Activated T-cell treated with anti-CD3 and anti-CD28 coated beads for 24 hours (primary cell): ENCODE data around the gene SETD5.

Source experiments
- DNase-seq: peaks from one replicate; pipeline ENCODE4 v3.0.0-alpha.2; 2020; ENCODE audit warnings: low read depth

The SETD5 gene

DNA sequence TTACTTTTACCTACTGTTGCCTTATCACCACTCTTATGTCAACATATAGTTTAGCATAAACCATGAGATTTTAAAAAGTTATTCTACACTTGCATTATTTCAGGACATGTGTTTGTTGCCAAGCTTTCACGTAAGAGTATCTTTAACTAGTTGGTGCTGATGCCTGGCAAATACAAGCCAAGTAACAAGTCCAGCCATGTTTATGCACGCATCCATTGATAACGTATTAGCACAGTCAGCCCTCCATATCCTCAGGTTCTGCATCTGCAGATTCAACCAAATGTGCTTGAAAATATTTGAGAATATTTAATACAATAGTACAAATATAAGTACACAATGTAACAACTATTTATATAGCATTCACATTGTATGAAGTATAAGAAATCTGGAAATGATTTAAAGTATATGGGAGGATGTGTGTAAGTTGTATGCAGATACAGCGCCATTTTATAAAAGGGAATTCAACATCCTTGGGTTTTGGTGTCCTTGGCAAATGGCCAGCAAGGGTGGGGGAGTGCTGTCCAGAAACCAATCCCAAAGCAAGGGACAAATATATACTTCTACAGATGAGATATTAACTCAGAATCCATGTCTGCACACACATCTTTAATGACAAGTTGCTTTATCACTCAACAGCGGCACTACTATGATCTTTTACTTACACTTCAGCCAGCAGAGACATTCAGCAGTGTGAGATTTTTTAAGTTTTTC is 8.7 kb upstream of the SETD5 start:
- no peak for DNase-seq

DNA sequence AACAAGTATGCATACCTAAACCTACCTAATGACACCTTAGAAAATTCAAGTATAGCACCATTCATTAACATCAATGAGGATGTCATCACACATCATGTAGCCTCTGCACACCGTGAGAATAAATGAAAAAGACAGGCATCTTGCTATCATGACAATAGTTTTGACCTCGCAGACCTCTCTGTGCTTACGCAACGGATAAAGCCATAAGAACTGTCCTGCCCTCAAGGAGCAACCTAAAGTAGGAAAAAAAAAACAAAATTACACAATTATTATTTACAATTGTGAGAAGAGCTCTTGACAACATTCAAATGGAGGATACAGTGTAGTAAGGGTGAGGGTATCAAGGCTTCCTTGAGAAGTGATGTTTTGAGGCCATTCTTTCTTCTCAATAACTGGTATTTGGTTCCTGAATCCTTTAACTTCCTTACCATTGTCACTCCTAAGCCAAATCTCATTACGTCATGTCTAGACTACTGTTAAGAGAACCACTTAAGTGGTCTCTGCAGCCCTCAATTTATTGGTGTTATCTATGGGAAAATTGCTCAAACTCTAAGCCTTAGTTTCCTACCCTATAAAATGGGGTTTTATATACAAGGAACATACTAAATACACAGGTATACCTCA is 7.0 kb upstream of the SETD5 start:
- DNase-seq = no peak

DNA sequence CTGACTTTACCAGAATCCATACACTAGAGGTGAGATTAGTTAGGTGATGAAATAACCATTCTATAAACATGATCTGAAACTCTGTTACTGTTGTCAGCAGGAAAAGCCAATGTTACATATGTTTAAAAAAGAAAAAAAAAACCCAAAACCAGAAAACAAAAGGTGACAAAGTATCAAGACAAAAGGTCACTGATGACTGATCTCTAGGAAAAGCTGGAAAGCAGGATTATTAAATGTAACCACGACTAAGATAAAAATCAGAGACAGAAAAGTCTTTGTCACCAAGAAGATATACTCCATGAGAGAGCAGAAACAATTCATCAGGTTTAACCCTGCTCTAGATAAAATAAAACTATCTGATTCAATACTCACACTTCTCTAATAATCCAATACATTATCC is 5.4 kb upstream of the SETD5 start:
- no peak for DNase-seq

DNA sequence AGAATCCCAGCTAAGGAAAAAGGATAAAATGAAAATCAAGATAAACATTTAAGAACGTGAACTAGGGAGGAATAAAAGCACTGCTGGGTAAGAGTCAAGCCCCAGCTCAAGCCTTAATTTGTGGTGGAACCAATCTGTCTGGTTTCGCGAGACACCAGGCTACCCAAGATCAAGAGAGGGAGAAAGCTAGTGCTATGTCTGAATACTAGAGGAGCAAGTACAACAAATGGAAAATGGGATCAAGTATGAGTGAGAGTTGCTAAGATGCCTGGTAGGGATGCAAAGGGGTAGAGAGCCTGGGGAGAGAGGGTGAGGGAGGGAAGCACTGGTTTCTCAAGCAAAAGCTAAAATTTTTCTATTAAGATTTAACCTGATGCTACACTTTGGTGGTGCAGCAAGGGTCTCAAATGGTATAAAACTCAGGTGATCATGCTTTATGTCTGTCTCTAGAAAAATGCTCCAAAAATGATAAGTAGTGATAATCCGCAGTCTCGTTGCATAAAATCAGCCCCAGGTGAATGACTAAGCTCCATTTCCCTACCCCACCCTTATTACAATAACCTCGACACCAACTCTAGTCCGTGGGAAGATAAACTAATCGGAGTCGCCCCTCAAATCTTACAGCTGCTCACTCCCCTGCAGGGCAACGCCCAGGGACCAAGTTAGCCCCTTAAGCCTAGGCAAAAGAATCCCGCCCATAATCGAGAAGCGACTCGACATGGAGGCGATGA is 1.7 kb upstream of the SETD5 start:
- DNase-seq = no peak

DNA sequence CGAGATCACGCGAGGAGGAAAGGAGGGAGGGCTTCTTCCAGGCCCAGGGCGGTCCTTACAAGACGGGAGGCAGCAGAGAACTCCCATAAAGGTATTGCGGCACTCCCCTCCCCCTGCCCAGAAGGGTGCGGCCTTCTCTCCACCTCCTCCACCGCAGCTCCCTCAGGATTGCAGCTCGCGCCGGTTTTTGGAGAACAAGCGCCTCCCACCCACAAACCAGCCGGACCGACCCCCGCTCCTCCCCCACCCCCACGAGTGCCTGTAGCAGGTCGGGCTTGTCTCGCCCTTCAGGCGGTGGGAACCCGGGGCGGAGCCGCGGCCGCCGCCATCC is 1.1 kb upstream of the SETD5 start:
- peak; percentile 71 for DNase-seq

DNA sequence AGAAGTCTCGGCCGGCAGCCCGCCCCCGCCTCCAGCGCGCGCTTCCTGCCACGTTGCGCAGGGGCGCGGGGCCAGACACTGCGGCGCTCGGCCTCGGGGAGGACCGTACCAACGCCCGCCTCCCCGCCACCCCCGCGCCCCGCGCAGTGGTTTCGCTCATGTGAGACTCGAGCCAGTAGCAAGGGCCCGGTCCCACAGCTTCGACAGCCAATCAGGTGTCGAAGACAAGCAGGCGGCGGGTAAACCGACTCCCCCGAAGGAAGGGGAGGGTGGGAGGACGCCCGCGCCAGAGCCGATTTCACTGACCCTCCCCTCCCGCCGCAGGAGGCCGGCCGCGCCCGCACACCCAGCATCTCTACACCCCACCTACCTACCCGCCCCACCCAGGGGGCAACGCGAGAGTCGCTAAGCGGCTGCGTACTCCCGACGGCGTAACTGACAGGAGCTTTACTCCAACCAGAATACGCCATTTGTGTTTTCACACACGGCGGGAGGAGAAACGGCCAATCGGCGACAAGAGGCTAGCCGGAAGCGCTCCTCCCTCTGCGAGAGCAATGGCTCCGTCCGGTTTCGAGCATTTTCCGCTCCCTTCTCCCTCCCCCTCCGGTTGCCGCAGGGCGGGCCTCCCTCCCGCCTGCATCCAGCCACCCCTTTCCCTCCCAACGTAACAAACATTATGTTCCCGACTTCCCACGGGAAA is 633 bp upstream of the SETD5 start:
- DNase-seq = peak; percentile 93

DNA sequence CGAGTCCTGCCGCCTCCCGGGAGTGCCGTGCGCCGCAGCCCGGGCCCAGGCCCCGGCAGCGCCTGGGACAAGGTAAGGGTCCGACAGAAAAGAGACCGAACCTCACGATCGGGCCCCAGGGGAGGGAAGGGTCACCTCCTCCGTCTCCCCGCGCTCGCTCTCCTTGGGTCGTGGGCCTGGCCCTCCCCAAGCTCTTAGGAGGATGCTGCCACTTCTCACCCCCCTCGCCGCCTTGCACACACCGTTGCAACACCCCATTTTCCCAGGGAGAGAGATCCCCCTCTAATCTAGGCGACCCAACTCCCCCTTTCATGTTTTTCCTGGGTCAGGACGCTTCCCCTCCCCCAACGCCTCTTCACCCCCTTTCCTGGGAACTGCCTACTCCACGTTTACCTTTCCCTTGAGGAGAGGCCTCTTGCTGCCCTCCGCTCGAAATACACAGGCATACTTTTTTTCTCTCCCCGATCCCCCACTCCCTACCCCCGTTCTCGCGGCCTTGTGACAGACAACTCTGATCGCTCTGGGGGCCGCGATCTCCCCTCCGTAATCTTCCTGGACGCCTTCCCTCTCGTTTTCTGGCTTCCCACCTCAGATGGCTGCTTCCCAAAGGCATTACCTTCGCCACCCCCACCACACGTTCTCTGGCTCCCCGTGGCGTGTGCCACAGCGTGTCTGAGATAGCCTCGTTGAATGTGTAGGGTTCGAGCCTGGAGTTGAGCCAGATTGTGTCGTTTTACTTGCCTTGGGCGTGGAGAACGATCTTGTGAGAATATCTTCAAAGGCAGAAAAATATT is 688 bp downstream of the SETD5 start:
- DNase-seq = peak; percentile 16

DNA sequence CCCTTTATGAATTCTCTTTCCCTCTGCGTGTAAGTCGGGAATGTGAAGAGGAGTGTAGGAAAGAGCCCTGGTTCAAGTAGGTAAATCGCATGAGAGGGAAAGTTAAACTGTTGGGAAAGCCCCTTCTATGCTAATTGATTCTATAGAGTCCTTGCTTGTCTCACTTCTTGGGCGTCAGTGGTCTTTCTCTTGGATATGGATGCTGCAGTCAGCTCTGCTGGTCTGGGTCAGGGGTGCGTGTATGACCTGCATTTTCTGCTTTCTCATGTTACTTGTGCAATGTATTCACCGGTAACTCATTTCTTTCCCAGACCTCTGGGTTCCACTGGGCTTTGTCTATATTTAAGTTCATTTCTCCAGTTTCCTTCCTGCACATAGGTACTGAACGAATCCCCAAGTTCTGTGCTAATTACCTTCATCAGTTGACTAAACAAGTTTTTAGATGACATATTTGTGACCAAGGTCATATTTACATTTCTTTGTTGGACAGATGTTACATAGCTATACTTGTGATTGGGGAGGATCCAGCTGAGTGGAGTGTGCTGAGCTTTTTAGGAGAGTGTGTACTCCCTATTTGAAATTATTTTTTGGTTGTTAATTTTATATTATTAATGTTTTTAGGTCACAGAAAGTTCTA is 1.4 kb downstream of the SETD5 start:
- DNase-seq = peak; percentile 11

DNA sequence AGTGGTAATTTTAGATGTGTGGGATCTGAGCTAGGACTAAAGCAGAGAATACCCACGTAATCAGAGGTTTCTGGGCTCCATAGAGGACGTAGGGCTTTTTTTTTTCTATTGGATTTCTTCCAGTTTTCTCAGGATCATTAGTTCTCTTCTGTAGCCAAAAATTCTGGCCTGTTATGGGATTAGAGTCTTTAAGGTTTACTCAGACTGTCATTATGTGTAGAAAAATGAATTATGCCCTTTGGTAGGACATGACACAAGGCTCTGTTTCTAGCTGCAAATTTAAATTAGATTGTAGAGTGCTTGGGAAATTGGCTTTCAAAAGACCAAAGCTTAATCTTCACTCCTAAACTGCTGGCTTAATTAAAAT is 1.9 kb downstream of the SETD5 start:
- DNase-seq = no peak

DNA sequence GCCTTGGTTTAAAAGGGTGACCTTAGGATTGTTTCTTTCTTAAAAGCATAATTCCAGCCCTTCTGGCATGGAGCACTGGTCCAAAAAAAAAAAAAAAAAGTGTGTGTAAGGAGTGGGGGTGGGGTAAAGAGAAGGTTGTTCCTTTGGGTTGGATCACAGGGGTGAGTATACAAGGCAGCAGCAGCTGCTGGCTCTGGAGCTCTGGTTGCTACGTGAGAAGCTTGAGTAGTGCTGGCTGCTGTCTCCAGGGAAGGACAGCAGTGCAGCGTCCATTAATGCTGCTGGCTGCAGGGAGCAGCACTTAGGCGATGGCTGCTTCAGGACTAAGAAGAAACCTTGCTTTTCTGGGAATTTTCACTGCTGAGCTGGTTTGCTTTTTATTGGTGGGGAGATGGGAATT is 2.3 kb downstream of the SETD5 start:
- no peak for DNase-seq

DNA sequence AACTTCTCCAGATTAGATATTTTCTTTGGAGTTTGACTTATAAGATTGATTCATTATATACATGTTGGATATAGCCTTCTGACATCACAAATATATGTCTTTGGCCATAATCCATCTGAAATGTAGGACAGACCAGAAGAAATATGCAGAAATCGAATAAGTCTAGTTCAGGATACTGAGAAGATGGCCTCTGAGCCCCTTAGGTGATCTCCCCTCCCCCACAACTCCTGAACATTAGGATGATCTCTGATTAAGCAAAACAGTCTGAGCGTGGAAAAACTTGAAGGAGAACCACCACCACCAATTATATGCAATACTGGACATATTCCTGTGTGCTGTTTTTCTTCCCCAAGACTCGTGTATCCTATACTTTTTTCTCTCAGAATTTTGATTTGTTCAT is 3.2 kb downstream of the SETD5 start:
- no peak for DNase-seq

DNA sequence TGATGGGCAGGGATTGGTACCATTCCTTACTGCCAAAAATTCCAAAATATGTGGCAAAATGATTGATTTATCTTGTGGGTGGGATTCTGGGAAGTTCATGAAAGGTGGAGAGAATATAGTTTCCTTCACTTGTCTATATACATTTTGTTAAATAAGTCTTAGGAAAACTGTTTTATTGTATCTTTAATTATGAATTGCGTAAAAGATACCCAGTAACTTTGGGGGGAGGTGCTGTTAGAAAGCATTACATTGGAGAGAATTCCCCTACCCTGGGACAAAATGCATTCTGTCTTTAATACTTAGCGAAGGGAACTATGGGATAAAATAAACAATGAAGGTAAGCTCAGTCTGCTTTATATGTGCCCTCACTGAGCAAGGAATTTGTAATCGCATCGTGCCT is 4.6 kb downstream of the SETD5 start:
- DNase-seq = no peak

DNA sequence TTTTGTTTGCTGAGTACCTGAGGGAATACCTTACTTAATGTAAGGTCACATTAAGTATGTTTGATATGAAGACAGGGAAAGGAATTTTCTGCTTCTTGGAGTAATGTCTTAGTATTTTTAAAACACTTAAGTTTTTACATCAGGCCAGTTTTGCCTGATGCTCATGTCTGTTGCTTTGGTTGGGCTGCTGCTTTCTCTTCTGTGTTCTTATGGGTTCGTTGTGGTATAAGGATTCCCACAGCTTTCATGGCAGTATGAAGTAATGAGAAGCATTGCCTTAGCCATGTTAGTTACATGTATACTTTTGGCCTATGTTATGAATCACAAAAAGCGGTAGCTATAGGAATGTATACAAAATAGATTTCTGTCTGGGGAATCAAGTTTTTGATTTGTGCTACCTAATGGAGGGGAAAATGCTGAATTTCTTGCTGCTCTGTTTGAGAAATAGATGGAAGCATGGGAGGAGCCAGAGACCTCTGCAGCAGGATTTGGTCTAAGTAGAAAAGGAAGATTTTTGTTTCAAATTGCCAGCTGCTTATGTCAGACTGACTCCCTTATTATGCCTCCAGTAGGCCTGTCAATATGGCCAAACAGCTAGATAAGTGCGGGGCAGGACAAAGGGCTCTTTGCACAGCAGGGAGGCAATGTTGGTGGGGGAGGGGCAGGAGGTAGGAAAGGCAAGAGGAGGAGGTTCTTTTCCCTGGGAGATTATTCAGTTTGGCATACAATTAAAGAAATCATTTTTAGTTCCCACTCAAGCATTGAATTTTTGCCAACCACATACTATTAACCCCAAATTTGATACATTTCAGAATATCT is 5.2 kb downstream of the SETD5 start:
- DNase-seq = no peak

DNA sequence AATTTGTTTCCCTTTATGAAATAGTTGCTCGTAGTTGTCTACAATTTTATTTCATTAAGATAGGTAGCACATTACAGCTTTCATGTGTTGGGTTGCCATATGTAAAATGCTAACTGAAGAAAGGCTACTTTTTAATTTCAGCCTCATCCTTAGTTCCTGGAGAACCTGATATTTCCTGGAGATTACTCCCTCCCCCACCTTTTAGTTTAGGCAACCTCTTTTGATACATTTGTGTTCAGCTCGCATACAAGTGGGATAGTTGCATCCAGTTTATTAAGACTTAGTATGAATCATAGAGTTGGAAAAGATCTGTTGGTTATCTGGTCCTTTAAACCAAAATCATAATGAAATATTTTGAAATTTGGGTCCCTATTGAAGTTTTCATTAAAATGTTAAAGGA is 6.0 kb downstream of the SETD5 start:
- no peak for DNase-seq

DNA sequence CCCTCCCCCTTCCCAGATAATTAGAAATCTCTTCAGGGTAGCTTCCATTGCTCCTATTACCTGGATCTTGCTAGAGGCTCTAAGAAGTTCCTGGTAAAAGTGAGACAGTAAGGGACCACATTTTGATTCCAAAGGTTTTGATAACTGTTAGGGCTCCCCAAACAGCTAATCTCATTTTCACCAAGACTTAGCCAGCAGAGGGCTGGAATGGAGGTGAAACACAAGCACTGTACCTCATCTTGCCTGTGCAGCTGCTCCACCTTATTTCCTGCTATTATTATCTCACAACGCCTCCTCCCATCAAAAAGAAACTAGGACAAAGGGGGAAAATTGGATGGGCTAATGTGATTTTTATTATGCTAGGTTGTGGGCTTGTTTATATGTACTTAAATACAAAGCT is 7.3 kb downstream of the SETD5 start:
- DNase-seq = no peak

DNA sequence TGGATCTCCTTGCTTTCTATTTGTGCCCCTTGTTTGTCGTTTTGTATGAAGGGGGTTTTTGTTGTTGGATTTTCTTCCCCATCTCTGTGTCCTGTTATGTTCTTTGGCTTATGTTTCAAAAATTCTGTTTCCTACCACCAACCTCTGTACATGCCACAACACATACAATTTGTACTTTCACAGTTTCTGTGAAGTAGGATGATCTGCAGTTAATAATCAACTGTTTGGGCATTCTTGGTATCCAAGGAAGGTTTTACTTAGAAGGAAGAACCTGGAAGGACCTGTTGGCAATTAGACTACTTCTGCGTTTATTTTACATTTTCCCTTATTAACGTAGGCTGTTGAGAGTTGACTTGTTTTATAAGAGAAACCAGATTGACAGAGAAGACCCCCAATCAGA is 8.3 kb downstream of the SETD5 start:
- no peak for DNase-seq

DNA sequence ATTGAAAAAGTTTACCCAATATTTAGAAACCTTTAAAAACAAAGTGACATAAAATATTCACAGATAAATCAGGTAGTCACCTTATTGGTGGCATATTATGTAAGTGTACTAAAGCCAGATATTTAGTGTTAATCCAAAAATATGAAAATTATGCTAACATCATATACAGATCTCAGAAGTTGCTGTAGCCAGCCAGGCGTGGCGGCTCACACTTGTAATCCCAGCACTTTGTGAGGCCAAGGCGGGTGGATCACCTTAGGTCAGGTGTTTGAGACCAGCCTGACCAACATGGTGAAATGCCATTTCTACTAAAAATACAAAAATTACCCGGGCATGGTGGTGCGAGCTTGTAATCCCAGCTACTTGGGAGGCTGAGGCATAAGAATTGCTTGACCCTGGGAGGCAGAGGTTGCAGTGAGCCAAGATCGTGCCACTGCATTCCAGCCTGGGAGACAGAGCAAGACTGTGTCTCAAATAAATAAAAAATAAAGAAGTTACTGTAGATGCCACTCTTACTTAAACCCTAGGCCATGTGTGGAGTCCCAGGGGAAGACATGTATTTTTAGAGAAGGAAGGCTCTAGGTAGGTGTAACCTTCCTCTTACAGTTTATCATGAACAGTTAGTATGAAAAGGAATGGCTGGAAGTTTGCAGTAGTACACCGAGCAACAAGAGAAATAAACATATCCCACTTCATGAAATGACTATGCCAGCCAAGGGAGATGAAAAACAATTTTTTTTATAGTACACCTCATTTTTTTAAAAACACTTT is 9.6 kb downstream of the SETD5 start:
- no peak for DNase-seq

DNA sequence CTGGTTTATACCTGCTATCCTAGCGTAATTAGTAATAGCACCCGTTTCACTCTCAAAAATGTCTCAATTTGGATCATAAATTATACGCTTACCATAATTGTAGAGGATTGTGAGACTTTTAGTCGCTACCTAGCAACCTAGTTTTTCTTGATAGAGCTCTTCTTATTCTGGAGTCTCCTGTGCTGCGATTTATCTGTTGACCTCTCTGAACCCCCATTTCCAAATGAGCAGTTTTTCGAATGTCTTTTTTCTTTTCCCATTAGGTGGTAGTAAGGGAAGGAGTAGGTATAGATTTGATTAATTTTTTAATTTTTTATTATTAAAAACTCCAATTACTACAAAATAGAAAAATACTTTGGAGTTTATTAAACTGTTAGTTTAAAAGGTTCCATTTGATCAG is 10.6 kb downstream of the SETD5 start:
- no peak for DNase-seq

DNA sequence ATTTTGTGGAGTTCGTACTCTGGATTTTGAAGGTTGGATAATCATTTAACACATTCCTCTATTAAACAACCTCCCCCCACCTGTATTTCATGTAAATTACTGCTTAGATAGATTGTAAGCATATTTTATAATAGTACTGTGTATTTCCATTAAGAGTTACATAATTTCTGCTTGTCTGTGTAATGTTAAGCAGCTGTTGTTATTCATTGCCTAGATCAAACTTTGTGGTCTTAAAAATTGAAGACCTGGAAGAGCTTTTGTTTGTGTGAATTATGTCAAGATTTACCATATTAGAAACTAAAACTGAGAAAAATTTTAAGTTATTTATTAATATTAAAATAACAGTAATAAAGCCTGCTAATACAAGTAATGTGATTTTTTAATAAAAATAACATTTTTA is 11.1 kb downstream of the SETD5 start:
- no peak for DNase-seq
